ENCODE data around the gene HTRA1.

The HTRA1 gene

DNA sequence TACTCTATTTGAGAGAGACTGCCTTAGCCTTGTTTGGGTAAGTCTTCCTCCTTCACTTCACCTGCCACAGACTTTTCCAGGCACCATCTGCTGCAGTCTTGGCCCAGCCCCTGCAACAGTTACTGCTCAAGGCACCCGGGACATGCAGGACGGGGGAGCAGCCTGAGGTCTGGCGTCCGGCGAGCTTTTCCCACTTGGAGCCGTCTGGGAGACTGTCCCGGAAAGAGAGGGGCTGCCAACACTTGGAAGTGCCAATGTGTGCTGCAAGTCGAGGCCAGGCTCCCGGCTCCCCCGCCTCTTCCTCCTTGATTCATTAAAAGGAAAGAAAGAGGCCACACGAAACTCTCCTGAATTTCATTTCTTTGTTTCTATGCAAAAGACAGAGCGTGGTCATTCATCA lies 13.7 kb downstream of the HTRA1 start:
- no peak for DNase-seq

DNA sequence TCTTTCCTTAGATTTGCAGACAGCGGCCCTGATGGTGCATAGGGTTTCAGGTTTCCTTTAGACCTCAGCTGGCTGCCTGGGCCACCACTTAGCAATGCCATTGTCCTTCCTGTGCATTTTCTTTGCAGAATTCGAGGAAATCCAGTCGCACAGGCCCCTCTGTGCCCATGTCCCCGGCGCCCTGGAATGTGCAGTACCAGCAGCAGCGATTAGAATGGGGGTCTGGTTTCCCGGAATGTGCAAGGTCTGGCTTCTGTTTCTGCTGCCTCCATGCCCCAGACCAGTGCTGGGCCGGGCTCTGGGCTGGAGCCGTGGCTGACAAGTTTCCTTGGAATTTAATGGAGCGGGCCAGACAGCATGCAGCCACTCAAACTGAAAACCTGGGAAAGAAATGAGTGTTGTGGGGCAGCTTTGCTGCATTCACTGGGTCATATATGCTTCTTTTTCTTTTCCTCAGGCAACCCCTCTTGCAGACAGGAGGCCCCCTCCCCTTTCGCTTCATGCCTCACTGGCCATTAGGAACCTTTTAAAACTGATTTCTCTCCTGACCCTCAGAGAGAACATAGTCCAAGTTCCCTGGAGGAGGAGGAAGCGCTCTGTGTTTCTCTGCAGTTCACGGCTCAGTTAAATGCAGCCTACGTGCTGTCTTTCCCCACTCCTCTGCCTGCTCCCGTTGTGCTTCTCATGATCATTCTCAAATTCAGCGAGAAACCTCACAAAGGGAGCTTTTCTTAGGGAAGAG lies 14.4 kb downstream of the HTRA1 start:
- no peak for DNase-seq

DNA sequence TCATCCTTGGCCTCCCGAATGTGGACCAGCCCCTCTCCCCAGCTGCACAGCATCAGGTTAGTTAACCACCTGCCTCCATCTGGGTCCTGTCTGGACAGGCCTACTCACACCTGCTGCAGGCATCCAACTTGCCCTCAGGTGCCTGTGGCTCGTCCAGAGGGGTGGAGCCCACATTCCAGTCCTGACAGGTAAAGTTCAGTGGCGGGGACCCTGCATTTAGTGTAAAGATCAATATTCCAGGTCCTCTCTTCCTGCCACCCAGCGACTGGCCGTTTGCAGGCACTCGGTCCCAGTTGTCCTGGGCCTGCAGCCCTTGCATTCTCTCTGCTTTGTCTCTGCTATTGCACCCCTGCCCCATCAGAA lies 15.0 kb downstream of the HTRA1 start:
- DNase-seq = no peak

DNA sequence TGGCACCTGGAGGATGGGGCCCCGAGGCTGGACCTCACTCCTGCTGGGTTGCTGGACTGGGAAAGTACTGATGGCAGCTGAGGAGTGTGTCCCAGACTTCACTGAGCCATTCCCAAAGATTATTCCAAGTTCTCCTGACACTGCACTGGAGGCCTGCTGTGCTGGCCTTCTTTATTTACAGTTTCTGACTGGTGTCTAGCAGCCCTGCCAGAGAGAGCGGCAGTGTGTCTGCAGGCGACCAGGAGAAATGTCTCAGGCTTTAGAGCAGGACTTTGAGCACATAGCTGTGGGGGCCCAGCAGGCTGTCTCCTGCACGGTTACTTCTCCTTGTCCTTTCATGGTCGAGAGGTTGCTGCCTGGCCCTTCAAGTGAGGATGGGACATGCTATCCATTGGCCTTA lies 16.1 kb downstream of the HTRA1 start:
- DNase-seq = no peak

DNA sequence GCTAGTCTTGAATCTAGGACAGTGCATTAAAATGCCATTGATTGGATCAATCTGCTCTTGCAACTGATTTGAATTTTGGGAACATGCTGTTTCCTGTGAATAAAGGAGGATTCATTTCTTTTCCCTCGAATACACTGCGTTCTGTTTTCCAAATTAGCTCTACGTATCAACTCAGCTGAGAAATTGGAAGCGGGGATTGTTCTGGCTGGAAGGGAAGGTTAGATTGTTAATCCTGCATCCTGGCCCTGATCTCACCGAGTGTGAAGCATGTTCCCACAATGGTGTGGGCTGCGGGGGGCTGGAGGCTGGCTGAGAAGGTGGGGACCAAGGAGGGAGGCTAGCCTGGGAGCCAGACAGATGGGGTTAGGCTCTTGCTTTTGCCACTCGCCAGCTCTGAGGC lies 17.6 kb downstream of the HTRA1 start:
- no peak for DNase-seq

DNA sequence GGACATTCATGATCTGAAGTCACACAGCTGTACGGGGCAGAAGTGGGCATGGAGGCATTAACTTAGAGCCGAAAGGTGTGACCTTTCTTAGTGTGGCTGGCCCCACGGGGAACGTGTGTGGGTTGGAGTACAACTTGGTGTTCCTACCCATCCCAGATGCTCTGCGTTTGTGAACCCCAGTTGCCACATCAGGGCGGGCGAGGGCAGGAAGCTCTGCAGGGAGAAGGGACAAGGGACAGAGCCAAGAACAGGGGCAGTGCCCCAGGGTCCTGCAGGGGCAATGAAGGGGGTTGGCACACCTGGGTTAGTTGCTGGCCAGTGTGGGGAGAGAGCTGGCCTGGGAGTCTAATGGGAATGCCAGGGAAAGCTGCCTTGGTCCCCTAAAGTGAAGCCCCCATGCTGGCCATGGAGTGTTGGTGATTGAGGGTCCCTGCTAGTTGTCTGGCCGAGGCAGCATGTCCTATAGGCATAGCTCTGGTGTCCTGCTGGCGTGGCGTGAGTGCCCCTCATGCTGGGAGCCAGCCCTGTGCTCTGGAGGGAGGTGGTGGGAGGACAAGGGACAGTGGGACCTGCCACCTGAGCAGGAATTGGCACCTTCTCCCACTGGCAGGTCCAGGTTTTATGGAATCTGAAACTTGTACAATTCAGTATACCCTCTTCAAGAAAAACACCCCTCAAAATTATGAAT lies 18.9 kb downstream of the HTRA1 start:
- no peak for DNase-seq

DNA sequence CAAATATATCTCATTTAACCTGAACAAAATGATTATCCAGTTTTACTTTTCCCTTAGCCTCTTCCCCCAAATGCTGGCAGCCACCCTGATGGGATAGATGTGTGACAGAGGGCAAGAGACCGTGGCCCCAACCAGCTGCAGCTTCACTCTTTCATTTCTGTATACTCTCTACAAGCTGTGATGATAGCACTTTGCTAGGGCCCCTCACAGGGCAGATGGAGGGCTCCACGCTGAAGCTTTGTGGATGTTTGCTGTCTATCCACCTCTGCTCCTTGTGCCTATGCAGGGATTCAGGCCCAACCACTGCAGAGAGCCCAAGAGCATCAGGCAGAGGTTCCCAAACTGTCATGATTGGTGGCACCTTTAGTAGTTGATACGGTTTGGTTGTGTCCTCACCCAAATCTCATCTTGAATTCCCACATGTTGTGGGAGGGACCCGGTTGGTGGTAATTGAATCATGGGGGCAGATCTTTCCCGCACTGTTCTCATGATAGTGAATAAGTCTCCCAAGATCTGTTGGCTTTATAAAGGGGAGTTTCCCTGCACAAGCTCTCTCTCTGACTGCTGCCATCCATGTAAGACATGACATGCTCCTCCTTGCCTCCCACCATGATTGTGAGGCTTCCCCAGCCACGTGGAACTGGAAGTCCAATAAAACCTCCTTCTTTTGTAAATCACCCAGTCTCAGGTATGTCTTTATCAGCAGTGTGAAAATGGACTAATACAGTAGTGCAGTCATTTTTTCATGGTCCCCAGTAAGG lies 20.1 kb downstream of the HTRA1 start:
- DNase-seq = no peak

DNA sequence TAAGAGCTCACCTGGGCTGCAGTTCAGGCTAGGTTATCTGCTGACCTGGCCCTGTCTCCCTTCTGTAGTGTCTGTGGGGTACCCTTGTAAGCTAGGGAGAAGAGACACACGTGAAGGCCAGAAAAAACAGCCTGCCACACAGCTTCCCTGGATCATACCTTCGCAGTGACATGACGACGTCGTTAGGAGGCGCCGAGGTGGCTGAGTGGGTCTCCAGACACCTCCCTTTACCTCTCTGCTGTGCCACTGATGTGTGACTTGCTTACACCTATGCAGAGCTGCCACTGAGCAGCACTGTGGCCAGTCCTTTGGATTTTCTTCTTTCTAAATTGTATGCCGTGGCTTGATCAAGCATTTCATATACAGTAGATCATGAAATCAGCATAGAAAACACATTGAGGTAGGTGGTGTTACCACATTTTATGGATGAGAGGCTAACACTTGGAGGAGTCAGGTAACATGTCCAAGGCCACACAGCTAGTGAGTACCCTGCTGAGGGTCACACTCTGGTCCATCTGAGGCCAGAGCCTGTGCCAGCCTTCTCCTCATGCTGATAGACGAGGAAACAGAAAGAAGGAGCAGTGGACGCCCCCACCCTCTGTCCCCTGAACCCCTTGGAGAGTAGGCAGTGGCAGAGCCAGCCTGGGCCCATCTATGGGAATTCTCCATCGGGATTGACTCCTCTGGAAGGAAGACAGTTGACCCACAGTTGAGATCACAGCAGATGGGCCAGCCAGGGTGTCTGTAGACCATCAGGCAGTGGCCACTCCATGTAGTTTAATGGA lies 23.1 kb downstream of the HTRA1 start:
- no peak for DNase-seq

DNA sequence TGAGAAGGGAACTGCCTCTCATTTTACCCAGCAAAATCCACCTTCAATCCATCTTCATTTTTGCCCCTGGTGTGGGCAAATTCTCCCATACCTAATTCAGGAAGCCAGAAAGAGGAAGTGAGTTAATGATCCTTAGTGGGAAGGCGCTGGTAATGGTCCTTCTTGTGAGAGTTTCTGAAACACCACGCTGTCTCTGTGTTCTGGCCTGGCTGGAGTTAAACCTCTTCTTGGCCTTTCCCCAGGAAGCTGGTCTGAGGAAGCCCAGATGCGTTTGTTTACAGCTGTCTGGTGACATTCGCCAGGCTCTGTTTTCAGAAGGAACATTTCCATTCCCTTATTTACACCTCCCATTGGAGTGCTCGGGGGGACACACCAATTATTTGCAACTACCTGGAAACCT lies 24.3 kb downstream of the HTRA1 start:
- no peak for DNase-seq

DNA sequence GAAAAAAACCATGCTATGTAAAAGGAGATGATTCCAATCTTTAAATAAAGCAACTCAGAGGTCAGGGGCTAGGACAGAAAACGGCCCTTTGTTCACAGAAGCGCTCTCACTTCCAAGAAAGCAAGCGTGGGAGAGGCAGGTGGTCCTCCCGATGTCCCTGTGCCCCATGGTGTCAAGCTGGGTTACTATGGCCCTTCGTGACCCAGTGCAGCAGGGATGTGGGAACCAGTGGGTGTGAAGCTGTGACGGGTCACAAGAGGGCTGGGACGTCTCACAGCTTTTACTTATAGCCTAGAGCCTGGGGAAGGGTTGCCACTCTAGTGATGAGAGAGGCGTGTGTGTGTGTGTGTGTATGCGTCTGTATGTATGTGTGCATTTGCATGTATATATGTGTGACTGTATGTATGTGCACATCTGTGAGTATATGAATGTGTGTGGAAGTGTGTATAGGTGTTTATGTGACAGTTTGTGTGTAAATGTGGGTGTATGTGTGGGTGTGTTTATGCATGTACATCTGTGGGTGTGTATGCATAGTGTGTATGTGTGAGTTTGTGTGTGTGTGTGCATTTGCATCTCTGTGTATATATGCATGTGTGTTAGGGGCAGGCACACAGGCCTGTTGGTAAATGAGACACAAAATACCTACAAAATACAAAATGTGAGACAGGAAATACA lies 25.2 kb downstream of the HTRA1 start:
- DNase-seq = no peak

DNA sequence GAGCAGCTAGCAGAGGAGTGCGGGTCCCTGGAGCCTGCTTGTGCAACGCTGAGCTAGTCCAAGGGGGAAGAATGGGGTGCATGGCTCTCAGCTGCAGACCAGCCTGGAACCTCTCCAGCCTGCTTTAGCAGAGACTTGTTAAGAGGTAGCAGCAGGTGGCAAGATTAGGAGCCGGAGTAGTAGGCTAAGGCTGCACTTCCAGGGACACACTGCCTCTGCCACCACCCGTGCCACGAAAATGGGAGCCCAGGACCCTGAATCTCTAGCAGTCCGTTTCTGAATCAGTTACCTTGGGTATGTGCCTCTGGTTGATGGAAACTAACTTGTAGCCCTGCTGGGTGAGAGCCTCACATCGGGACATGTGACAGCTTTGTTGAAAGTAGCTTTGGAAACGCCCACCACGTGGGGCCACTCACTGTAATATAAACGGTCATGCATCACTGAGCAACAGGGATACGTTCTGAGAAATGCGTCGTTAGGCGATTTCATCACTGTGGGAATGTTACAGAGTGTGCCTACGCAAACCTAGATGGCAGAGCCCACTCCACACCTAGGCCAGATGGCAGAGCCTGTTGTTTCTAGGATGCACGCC lies 25.9 kb downstream of the HTRA1 start:
- no peak for DNase-seq

DNA sequence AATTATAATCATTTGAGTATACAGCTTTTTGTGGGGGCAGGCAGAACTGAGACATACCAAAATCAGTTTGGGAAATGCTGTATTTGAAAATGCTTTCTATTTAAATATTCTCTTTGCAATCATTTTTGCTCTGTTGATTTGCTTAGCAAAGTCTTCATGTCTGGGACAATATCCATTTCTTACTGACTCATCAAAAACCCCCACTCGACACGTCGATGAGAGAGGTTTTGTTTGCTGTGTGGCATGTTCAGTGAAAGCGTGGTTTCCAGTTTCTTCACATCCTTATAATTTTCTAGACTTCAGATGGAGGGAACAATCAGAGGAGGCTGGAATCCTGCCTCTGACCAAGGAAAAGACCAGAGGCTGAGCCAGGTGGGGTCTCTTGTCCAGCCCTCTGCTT lies 28.9 kb downstream of the HTRA1 start:
- DNase-seq = no peak

DNA sequence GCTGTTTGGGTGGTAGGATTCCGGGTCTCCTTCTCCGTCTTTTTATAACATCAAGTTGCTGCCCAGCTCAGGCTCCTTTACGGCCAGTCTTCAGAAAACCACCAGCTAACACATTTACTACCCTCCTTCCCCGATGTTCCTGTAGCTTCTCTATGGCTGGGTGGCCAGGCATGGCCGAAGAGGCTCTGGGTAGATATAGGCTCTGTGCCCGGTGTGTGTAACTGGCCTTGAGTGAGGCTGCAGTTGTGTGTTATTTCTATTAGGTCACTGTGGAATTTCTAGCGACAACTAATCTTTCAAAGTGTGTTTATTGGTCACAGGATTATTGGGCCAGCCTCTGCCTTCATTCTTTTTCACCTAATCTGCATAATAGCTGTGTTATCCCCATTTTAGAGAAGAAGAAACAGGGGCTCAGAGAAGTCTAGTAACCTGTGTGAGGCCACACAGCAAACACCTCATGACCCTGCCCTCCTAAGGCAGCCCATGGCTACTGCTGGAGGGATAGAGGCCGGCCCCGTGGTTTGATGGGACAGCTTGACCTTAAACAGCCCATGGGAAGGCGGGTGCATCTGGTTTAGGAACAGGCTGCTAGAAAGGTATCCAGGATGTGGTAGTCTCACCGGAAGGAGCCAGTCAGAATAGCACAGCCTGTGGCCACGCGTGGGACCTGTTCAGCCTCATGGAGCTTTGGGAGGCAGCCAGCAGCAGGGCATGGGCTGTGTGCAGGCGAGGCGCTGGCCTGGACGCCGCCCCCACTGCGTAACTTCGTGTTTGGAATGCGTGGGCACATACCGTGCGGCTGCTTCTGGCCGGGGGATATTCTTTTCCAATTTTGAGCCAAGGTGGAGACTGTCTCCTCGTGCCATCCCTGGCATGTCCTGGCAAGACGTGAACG lies 29.7 kb downstream of the HTRA1 start:
- DNase-seq = no peak

DNA sequence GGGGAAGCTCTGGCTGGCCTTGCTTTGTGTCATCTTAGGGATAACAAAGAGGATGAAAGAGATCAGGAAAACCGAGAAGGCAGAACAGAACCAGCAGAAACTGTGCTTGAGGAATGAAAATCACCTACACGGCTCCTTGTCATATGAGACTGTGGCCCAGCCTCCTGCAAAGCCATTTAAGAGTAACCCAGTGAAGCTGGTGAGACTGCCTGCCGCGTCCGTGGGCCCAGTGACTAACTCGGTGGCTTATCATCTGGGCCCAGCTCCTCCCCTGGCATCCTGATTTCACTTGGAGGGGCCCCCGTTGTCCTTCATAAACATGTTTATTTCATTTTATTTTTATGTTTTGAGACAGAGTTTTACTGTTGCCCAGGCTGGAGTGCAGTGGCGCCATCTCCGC lies 30.7 kb downstream of the HTRA1 start:
- DNase-seq = no peak

DNA sequence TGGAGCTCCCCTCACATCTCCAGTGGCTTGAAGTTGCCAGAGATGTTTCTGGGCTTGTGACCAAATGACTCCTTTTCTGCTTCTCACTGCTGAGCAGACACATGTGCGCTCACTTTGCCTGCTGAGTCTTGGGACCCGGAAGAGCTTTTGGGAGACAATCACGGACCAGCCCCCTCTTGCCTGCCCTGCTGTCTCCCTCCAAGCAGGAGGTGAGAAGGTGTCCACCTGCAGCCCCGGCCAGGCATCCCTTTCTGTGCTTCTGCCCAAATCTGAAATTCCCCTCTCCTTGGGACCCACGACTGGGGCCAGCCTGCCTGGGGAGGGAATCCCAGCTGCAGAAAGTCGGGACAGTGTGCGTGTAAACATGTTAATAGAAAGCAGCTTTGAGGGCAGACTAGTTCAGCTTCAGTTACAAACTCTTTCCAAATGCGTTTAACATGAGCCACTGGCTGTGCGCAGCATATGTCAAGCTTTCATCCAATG lies 31.7 kb downstream of the HTRA1 start:
- DNase-seq = no peak

DNA sequence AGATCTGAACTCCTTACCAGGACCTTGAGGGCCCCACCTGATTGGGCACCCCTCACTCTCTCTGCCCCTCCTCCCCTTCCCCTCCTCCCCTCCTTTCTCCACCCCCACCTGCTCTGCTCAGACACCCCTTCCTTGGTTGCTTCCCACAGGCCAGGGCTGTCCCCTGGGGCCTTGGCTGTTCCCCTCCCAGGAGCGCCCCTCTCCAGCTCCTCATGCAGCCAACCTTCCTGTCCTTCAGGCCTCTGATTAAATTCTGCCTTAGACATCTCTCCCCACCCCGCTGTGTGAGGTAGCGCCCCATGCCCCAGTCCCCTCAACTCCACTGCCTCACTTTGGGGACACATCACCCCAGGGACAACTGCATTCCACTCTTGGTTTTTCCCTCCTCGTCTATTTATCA lies 32.4 kb downstream of the HTRA1 start:
- DNase-seq = no peak

DNA sequence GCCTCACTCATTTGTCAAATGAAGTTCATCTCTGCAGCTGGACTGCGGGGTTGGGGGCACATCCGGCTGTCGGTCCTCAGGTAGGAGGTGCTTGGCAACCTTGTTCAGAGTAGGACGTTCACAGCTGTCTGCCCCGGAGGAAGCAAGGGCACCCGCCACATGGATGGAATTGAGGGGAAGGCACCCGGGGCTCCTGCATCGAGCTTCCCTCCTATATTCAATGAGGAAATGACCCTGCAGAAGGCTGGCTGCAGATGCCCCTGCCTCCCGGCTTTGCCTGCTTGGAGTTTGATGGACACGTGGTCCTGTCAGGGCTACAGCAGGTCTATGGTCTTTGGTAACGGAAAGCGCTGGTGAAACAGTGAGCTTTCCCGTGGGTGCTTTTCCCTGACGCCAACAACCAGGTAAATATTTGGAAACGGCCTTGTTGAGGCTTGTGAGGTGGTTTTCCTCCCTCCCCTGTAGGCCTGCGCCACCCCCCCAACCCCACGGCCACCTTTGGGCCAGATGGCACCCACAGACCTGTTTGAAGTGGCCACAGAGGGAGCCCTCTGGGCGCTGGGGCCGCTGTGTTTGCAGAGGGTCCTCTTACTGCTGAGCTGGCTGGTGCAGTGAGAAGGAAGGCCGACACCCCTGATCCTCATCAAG lies 32.9 kb downstream of the HTRA1 start:
- no peak for DNase-seq

DNA sequence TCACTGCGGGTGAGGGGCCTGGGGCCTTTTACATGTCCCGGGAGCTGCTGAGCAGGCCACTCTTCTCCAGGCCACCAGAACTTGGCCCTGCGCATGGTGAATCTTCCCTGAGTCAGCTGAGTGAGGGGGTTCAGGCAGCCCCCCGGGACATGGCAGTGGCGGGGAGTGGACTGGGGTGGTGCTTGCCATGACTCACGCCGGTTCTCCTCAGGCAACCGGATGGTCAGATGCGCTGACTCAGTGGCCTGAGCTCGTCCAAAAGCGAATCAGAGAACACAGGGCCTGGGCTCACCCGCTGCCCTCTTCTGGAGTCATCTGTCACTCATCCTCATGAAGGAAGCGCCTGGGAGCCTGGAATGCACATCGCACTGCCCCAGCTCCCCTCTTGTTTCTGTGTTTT lies 33.5 kb downstream of the HTRA1 start:
- no peak for DNase-seq

DNA sequence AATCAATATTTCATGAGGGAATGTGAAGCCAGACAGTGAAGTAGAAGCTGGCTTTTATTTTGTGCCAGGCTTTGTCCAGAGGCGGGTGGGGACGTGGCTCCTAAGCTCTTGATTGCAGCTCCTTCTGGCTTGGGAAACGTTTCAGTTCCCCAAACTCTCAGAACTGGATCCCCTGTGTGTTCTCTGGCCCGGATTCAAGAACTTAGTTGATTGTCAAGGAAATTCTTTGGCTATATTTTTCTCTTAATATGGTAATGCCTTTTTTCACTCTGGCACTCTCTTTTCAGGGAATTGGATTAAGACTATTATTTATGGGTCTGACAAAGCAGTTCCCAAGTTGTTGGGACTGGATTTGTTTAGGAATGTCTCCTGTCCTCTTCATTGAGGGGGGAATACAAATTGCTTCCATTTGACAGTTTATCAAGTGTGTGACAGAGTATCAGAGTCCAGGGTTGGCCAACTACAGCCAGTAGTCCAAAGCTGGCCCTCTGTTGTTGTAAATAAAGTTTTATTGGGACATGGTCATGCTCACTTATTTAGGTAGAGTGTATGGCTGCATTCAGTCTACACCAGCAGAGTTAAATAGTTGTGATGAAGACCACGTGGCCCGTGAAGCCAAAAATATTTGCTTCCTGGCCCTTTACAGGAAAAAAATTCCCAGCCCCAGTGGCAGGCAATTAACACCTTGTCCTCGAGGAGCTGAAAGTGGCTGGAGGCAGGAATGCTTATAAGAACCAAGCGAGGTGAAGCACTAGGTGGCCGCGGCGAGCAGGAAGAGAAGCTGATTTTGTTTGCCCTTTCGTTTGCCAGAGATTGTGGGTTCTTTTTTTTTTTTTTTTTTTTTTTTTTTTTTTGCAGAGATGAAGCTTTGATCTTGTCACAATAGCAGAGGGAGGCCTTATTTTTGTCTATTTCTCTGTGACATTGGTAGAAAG lies 34.3 kb downstream of the HTRA1 start:
- no peak for DNase-seq

All from bone marrow (tissue), 2 donors.